ENCODE results near the gene FAN1.

Gene FAN1

DNA sequence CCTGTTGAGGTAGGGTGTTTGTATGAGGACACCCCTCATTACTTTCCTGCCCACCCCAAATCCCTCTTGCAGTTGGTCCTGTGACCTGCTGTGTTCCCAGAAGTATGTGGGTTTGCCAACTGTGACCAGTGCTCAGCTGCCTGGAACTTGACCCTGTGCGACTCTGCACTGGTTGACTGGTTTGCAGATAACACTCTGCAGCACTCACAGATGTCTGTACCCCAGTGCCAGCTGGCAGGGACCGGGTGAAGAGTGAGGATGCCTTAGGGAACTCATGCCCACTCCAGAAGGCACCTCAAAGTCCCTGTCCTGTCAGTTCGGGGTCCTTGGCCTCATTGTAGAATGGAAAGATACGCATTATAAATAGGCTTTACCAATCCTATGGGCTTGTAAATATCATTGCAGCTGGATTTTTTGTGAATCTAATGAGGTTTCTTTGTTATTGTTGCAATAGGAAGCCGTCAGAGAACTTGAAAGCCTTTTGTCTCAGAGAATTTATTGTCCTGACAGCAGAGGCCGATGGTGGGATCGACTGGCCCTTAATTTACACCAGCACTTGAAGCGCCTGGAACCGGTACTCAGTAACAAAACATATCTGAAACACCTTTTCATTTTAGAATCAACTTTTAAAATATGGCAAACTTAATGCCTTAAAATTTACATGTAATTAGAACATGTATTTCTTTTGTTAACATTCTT lies 18.2 kb downstream of the FAN1 start:
- Histone ChIP-seq H3K9me3 (ENCODE audit: severe bottlenecking) (no peaks in the 10 kb centered on the region), H3K4me3 (ENCODE audit: low read depth, low read length) (no peak overlapping the region), H3K27ac (no peak overlapping the region), H3K27me3 (ENCODE audit: insufficient read depth, low read depth, severe bottlenecking) (no peaks in the 10 kb centered on the region), H3K36me3 (peaks cover 73% of the 10 kb centered on the region)
- DNase-seq = no peak
- TF ChIP-seq, protein P1, sequence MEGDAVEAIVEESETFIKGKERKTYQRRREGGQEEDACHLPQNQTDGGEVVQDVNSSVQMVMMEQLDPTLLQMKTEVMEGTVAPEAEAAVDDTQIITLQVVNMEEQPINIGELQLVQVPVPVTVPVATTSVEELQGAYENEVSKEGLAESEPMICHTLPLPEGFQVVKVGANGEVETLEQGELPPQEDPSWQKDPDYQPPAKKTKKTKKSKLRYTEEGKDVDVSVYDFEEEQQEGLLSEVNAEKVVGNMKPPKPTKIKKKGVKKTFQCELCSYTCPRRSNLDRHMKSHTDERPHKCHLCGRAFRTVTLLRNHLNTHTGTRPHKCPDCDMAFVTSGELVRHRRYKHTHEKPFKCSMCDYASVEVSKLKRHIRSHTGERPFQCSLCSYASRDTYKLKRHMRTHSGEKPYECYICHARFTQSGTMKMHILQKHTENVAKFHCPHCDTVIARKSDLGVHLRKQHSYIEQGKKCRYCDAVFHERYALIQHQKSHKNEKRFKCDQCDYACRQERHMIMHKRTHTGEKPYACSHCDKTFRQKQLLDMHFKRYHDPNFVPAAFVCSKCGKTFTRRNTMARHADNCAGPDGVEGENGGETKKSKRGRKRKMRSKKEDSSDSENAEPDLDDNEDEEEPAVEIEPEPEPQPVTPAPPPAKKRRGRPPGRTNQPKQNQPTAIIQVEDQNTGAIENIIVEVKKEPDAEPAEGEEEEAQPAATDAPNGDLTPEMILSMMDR (IDR thresholded peaks at IDR 0.05; ENCODE audit: low read depth, low read length) = no peak

DNA sequence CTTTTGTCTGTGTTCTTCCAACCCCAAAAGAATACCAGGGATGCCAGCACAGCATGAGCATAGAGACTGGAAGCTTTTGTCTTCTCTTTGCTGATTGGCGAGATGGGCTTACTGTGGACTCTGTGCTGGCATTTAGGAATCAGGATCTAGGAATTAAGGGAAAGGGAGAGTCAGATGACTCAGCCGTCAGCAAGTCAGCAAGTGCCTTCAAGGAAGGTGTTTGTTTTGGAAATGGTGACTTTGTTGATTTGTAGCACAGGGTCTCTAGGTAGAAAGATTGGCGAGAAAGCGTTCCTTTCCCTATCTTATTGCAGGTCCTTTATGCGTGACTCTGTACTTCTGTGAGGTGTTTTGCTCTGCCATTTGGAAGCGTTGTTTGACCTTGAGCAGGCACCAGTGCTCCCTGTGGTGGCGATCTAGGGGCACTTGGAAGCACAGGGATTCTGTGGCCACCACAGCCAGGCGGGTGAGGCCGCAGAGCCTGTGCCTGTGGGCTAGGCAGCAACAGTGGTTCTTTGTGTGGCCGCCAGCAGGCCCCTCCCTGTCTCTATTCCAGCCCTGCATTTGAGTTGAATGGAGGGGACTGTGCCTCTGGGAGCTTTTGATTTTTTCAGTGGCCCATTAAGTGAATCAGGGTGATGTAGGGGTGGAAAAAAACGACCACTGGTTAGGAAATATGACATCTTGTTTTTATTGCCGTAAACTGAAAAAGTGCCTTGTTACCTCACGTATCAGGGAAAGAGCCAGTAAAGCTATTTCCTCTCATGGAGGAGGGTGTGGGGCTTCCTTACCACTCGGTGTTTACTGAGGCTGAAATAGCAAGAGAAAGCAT lies 19.0 kb downstream of the FAN1 start:
- Histone ChIP-seq H3K27ac (no peak overlapping the region), H3K4me3 (ENCODE audit: low read depth, low read length) (no peak overlapping the region), H3K27me3 (ENCODE audit: insufficient read depth, low read depth, severe bottlenecking) (no peaks in the 10 kb centered on the region), H3K36me3 (peaks cover 81% of the 10 kb centered on the region), H3K9me3 (ENCODE audit: severe bottlenecking) (no peaks in the 10 kb centered on the region)
- TF ChIP-seq, protein P1 (IDR thresholded peaks at IDR 0.05; ENCODE audit: low read depth, low read length) = no peak
- no peak for DNase-seq

- DNase-seq = no peak
- Histone ChIP-seq H3K9me3 (ENCODE audit: severe bottlenecking) (no peaks in the 10 kb centered on the region), H3K27ac (no peak overlapping the region), H3K27me3 (ENCODE audit: insufficient read depth, low read depth, severe bottlenecking) (no peaks in the 10 kb centered on the region), H3K4me3 (ENCODE audit: low read depth, low read length) (no peak overlapping the region), H3K36me3 (peaks cover 81% of the 10 kb centered on the region)
- TF ChIP-seq, protein P1 (IDR thresholded peaks at IDR 0.05; ENCODE audit: low read depth, low read length) = no peak
Measured at GRCh38 chr15:30923429-30923828, 19.7 kb downstream of the FAN1 start.

- no peak for DNase-seq
- Histone ChIP-seq H3K9me3 (ENCODE audit: severe bottlenecking) (no peaks in the 10 kb centered on the region), H3K27ac (no peak overlapping the region), H3K27me3 (ENCODE audit: insufficient read depth, low read depth, severe bottlenecking) (no peaks in the 10 kb centered on the region), H3K36me3 (peaks cover 86% of the 10 kb centered on the region), H3K4me3 (ENCODE audit: low read depth, low read length) (no peak overlapping the region)
- TF ChIP-seq, protein P1 (IDR thresholded peaks at IDR 0.05; ENCODE audit: low read depth, low read length) = no peak
Measured at GRCh38 chr15:30924353-30924752, 20.6 kb downstream of the FAN1 start.

GRCh38 chr15:30925686-30926085 lies 22.0 kb downstream of the FAN1 start:
- TF ChIP-seq, protein P1 (IDR thresholded peaks at IDR 0.05; ENCODE audit: low read depth, low read length) = no peak
- no peak for DNase-seq
- no peak overlapping the region for H3K4me3 ChIP-seq (ENCODE audit: low read depth, low read length)
- H3K27ac ChIP-seq = no peak overlapping the region
- no peaks in the 10 kb centered on the region for H3K27me3 ChIP-seq (ENCODE audit: insufficient read depth, low read depth, severe bottlenecking)
- H3K9me3 ChIP-seq (ENCODE audit: severe bottlenecking) = no peaks in the 10 kb centered on the region
- H3K36me3 ChIP-seq = peaks cover 85% of the 10 kb centered on the region

All from WERI-Rb-1 (cell line).